Measurements from ENCODE around the gene CARMIL1.

Gene CARMIL1

GRCh38 chr6:25606151-25606550 lies 327.0 kb downstream of the CARMIL1 start:
- Histone ChIP-seq H3K4me3 (ENCODE audit: low read length, poor library complexity, severe bottlenecking) (no peak overlapping the region), H4K20me1 (ENCODE audit: insufficient read depth, low read length, poor library complexity, severe bottlenecking) (no peaks in the 10 kb centered on the region), H2AFZ (ENCODE audit: low read length) (no peak overlapping the region), H3K36me3 (ENCODE audit: insufficient read depth, low read length) (no peaks in the 10 kb centered on the region), H3K9me2 (replicated peaks; ENCODE audit: low read depth, low read length) (no peaks in the 10 kb centered on the region), H3K4me2 (ENCODE audit: low read depth, low read length, poor library complexity, severe bottlenecking) (no peak overlapping the region), H3K9me3 (ENCODE audit: insufficient read depth, low read depth, low read length) (no peaks in the 10 kb centered on the region), H3F3A (ENCODE audit: low read depth) (peaks cover 2% of the 10 kb centered on the region; the same call in 1 of the 2 replicates), H3K27me3 (ENCODE audit: insufficient read depth, low read length, poor library complexity, severe bottlenecking) (no peaks in the 10 kb centered on the region), H3K9ac (ENCODE audit: low read depth, low read length, poor library complexity, severe bottlenecking) (no peak overlapping the region), H3K4me1 (ENCODE audit: insufficient read depth, low read length, poor library complexity, severe bottlenecking) (peaks cover 43% of the 10 kb centered on the region), H3K79me2 (ENCODE audit: insufficient read depth, low read length) (no peaks in the 10 kb centered on the region)
- TF ChIP-seq CTCF (conservative IDR thresholded peaks at IDR 0.05; ENCODE audit: low read length) (no peak), EZH2phosphoT487 (IDR thresholded peaks at IDR 0.05; ENCODE audit: borderline replicate concordance) (no peak)

GRCh38 chr6:25608558-25609174 lies 329.5 kb downstream of the CARMIL1 start:
- no peak overlapping the region for H3K4me2 ChIP-seq (ENCODE audit: low read depth, low read length, poor library complexity, severe bottlenecking)
- H3K27me3 ChIP-seq (ENCODE audit: insufficient read depth, low read length, poor library complexity, severe bottlenecking): no peaks in the 10 kb centered on the region
- H3K4me3 ChIP-seq (ENCODE audit: low read length, poor library complexity, severe bottlenecking): no peak overlapping the region
- H2AFZ ChIP-seq (ENCODE audit: low read length): no peak overlapping the region; the same call in 1 of the 2 replicates
- no peaks in the 10 kb centered on the region for H3K36me3 ChIP-seq (ENCODE audit: insufficient read depth, low read length)
- H3K9me2 ChIP-seq (replicated peaks; ENCODE audit: low read depth, low read length): no peaks in the 10 kb centered on the region
- H3K4me1 ChIP-seq (ENCODE audit: insufficient read depth, low read length, poor library complexity, severe bottlenecking): peaks cover 56% of the 10 kb centered on the region
- H3F3A ChIP-seq (ENCODE audit: low read depth): peaks cover 5% of the 10 kb centered on the region; the same call in 1 of the 2 replicates
- H3K9ac ChIP-seq (ENCODE audit: low read depth, low read length, poor library complexity, severe bottlenecking): no peak overlapping the region
- no peaks in the 10 kb centered on the region for H4K20me1 ChIP-seq (ENCODE audit: insufficient read depth, low read length, poor library complexity, severe bottlenecking)
- H3K9me3 ChIP-seq (ENCODE audit: insufficient read depth, low read depth, low read length): no peaks in the 10 kb centered on the region
- H3K79me2 ChIP-seq (ENCODE audit: insufficient read depth, low read length): no peaks in the 10 kb centered on the region
- no peak for TF ChIP-seq CTCF (conservative IDR thresholded peaks at IDR 0.05; ENCODE audit: low read length)
- TF ChIP-seq EZH2phosphoT487 (IDR thresholded peaks at IDR 0.05; ENCODE audit: borderline replicate concordance): no peak

GRCh38 chr6:25612666-25613065 lies 333.5 kb downstream of the CARMIL1 start:
- no peaks in the 10 kb centered on the region for H3K36me3 ChIP-seq (ENCODE audit: insufficient read depth, low read length)
- H3K4me1 ChIP-seq (ENCODE audit: insufficient read depth, low read length, poor library complexity, severe bottlenecking): peaks cover 57% of the 10 kb centered on the region
- no peaks in the 10 kb centered on the region for H3K79me2 ChIP-seq (ENCODE audit: insufficient read depth, low read length)
- H3K27me3 ChIP-seq (ENCODE audit: insufficient read depth, low read length, poor library complexity, severe bottlenecking): no peaks in the 10 kb centered on the region
- H3K9ac ChIP-seq (ENCODE audit: low read depth, low read length, poor library complexity, severe bottlenecking): no peak overlapping the region
- H2AFZ ChIP-seq (ENCODE audit: low read length): no peak overlapping the region
- no peaks in the 10 kb centered on the region for H3K9me3 ChIP-seq (ENCODE audit: insufficient read depth, low read depth, low read length)
- peak overlapping the region; percentile 6 for H3K4me2 ChIP-seq (ENCODE audit: low read depth, low read length, poor library complexity, severe bottlenecking)
- peaks cover 5% of the 10 kb centered on the region; the same call in 1 of the 2 replicates for H3F3A ChIP-seq (ENCODE audit: low read depth)
- TF ChIP-seq CTCF (conservative IDR thresholded peaks at IDR 0.05; ENCODE audit: low read length) (no peak), EZH2phosphoT487 (IDR thresholded peaks at IDR 0.05; ENCODE audit: borderline replicate concordance) (no peak)
- no peak overlapping the region for H3K4me3 ChIP-seq (ENCODE audit: low read length, poor library complexity, severe bottlenecking)
- no peaks in the 10 kb centered on the region for H4K20me1 ChIP-seq (ENCODE audit: insufficient read depth, low read length, poor library complexity, severe bottlenecking)
- H3K9me2 ChIP-seq (replicated peaks; ENCODE audit: low read depth, low read length): no peaks in the 10 kb centered on the region
